HepG2 (cell line): ENCODE data around the gene OSBPL3. TPM values are rescaled to one million over a fixed set of nuclear protein-coding genes. Genes with fewer than 3 reads are reported as not detected.

Experiments used
- AHDC1 ChIP-seq: sonication (generic); formaldehyde crosslinking; IDR thresholded peaks from 2 replicates; pipeline ENCODE4 v1.5.1; 2020; ENCODE audit warnings: mild to moderate bottlenecking, missing genetic modification reagents, borderline replicate concordance
- KMT2B ChIP-seq: IDR thresholded peaks from 2 replicates; pipeline ENCODE4 v1.6.1; 2016; ENCODE audit warnings: missing genetic modification reagents, missing compliant biosample characterization
- NR2F2 ChIP-seq: IDR thresholded peaks from 2 replicates; pipeline ENCODE4 v1.6.1; 2012; ENCODE audit warnings: low read depth, inconsistent platforms, borderline replicate concordance
- PLSCR1 ChIP-seq: sonication (generic); formaldehyde crosslinking; IDR thresholded peaks from 2 replicates; pipeline ENCODE4 v1.5.0; 2020; ENCODE audit warnings: missing genetic modification reagents, mild to moderate bottlenecking, borderline replicate concordance
- UBTF ChIP-seq: sonication (generic); formaldehyde crosslinking; IDR thresholded peaks from 2 replicates; pipeline ENCODE4 v1.4.0; 2020; ENCODE audit warnings: mild to moderate bottlenecking, missing genetic modification reagents
- ZNF180 ChIP-seq: sonication (generic); formaldehyde crosslinking; IDR thresholded peaks from 2 replicates; pipeline ENCODE4 v1.4.0; 2020; ENCODE audit warnings: low read depth, missing genetic modification reagents, borderline replicate concordance
- ZNF225 ChIP-seq: sonication (generic); formaldehyde crosslinking; IDR thresholded peaks from 2 replicates; pipeline ENCODE4 v1.4.0; 2020; ENCODE audit warnings: mild to moderate bottlenecking, missing genetic modification reagents
- ZNF280D ChIP-seq: sonication (generic); formaldehyde crosslinking; IDR thresholded peaks from 2 replicates; pipeline ENCODE4 v1.5.1; 2020; ENCODE audit warnings: mild to moderate bottlenecking, missing genetic modification reagents
- ZNF501 ChIP-seq: sonication (generic); formaldehyde crosslinking; IDR thresholded peaks from 2 replicates; pipeline ENCODE4 v1.5.1; 2020; ENCODE audit warnings: mild to moderate bottlenecking, moderate library complexity, missing genetic modification reagents
- ZNF563 ChIP-seq: sonication (generic); formaldehyde crosslinking; IDR thresholded peaks from 2 replicates; pipeline ENCODE4 v1.8.0; 2022; ENCODE audit warnings: mild to moderate bottlenecking, moderate library complexity, missing genetic modification reagents
- ZNF776 ChIP-seq: sonication (generic); formaldehyde crosslinking; IDR thresholded peaks from 2 replicates; pipeline ENCODE4 v1.4.0; 2020; ENCODE audit warnings: mild to moderate bottlenecking, missing genetic modification reagents
- ZXDC ChIP-seq: sonication (generic); formaldehyde crosslinking; IDR thresholded peaks from 2 replicates; pipeline ENCODE4 v1.5.0; 2020; ENCODE audit warnings: mild to moderate bottlenecking, missing genetic modification reagents
- polyA plus RNA-seq, 8 experiments: library from polyadenylated mRNA; depleted of rRNA in 3 of 8; stranded (reverse) in 7 of 8; unstranded in 1 of 8; fragments of >200 nt; fragmentation: Illumina TruSeq in 4 of 8; extraction: Trizol in 4 of 8; gene quantifications; 2 replicates each; pipeline versions ENCODE4 v1.2.1 to v1.2.3, GENCODE V29; 2011 to 2016; ENCODE audit warnings: low read depth in 4 of 8, missing spikeins in 1 of 8, mixed read lengths in 1 of 8; ENCODE audit not compliant: insufficient read depth in 1 of 8
- total RNA-seq, 5 experiments: library from RNA; depleted of rRNA; stranded (reverse); fragments of >200 nt; fragmentation: Illumina TruSeq; extraction: Trizol; gene quantifications; 2 replicates each; pipeline ENCODE4 v1.2.3, GENCODE V29; 2016; ENCODE audit warnings: low read depth in 1 of 5

OSBPL3 gene
- total and polyA plus RNA-seq, 2 of the 13 experiments (the other 11 are each of a cell fraction or from before 2014, with no cell fraction given): 8.8 to 28.9 TPM

- no peak for TF ChIP-seq PLSCR1 (CRISPR knock-in tag)
- no peak for TF ChIP-seq ZNF280D (CRISPR knock-in tag)
- TF ChIP-seq AHDC1 (CRISPR knock-in tag): no peak
- peak; percentile 36; the same call in 1 of the 2 replicates for TF ChIP-seq UBTF (CRISPR knock-in tag)
- no peak for TF ChIP-seq KMT2B (CRISPR knock-in tag)
- no peak for TF ChIP-seq ZNF225 (CRISPR knock-in tag)
- 0 out of 2 replicates have a peak, but pooled peaks have one; percentile 51 for TF ChIP-seq ZXDC
- TF ChIP-seq ZNF501 (CRISPR knock-in tag): 0 out of 2 replicates have a peak, but pooled peaks have one; percentile 1
- TF ChIP-seq ZNF180: no peak
- 0 out of 2 replicates have a peak, but pooled peaks have one; percentile 39 for TF ChIP-seq ZNF563 (CRISPR knock-in tag)
- TF ChIP-seq NR2F2: no peak
- TF ChIP-seq ZNF776 (CRISPR knock-in tag): no peak
Observed at GRCh38 chr7:24981171-24981951, 1.4 kb upstream of the OSBPL3 start (continued).
